Mesothelial cell of epicardium (in vitro differentiated cells): ENCODE measurements around the gene OLAH. TPM values are rescaled to one million over a fixed set of nuclear protein-coding genes. Genes with fewer than 3 reads are reported as not detected.

Experiments
- DNase-seq, 2 experiments: peaks; one replicate each; pipeline ENCODE4 v3.0.0; 2021; ENCODE audit warnings: low spot score in 2 of 2; ENCODE audit not compliant: unreplicated experiment in 2 of 2
- H3K27ac Mint-ChIP-seq: 2 replicates; pipeline ENCODE4 v1.8.0; 2021; ENCODE audit warnings: mixed read lengths
- H3K27me3 Mint-ChIP-seq: 2 replicates; pipeline ENCODE4 v1.8.0; 2021; ENCODE audit warnings: low read depth, mixed read lengths
- H3K36me3 Mint-ChIP-seq: 2 replicates; pipeline ENCODE4 v1.8.0; 2021; ENCODE audit warnings: mixed read lengths
- H3K4me1 Mint-ChIP-seq: 2 replicates; pipeline ENCODE4 v1.8.0; 2021; ENCODE audit warnings: mixed read lengths
- H3K4me3 Mint-ChIP-seq: 2 replicates; pipeline ENCODE4 v1.8.0; 2021; ENCODE audit warnings: mild to moderate bottlenecking, moderate library complexity, mixed read lengths
- H3K9me3 Mint-ChIP-seq: 2 replicates; pipeline ENCODE4 v1.8.0; 2021; ENCODE audit warnings: mixed read lengths
- CTCF ChIP-seq: fragments of 200-600 bp; sonication (generic); IDR thresholded peaks from one replicate; pipeline ENCODE4 v1.5.0; 2021; ENCODE audit warnings: antibody characterized with exemption; ENCODE audit not compliant: unreplicated experiment
- total RNA-seq: library from RNA; stranded (reverse); gene quantifications from 3 replicates; pipeline ENCODE4 v1.2.1, GENCODE V29; 2021

OLAH gene
- total RNA-seq, 1 donor from 2014 or later, result 0.54 TPM

GRCh38 chr10:15060638-15061037 is 16.9 kb downstream of the OLAH start:
- no peak for TF ChIP-seq CTCF

GRCh38 chr10:15067154-15067553 is 23.4 kb downstream of the OLAH start:
- Mint-ChIP-seq H3K9me3 (peaks cover 22% of the 10 kb centered on the region), H3K27me3 (peaks cover 2% of the 10 kb centered on the region), H3K36me3 (peaks cover 3% of the 10 kb centered on the region), H3K27ac (no peak overlapping the region), H3K4me1 (no peaks in the 10 kb centered on the region), H3K4me3 (no peak overlapping the region)
- no peak for DNase-seq
- TF ChIP-seq CTCF, result no peak

More at GRCh38 chr10:15060638-15061037, 16.9 kb downstream of the OLAH start:
- Mint-ChIP-seq H3K27me3 (peaks cover 6% of the 10 kb centered on the region), H3K4me3 (no peak overlapping the region), H3K4me1 (no peaks in the 10 kb centered on the region), H3K9me3 (peaks cover 24% of the 10 kb centered on the region), H3K36me3 (peaks cover 10% of the 10 kb centered on the region), H3K27ac (no peak overlapping the region)
- DNase-seq, result no peak

GRCh38 chr10:15068802-15069201 is 25.1 kb downstream of the OLAH start:
- TF ChIP-seq CTCF, result no peak
- Mint-ChIP-seq H3K4me1 (no peaks in the 10 kb centered on the region), H3K9me3 (peaks cover 34% of the 10 kb centered on the region), H3K36me3 (peaks cover 14% of the 10 kb centered on the region), H3K4me3 (no peak overlapping the region), H3K27ac (no peak overlapping the region), H3K27me3 (peaks cover 2% of the 10 kb centered on the region)
- no peak for DNase-seq

GRCh38 chr10:15069230-15069629 is 25.5 kb downstream of the OLAH start:
- Mint-ChIP-seq H3K27ac (no peak overlapping the region), H3K4me3 (no peak overlapping the region), H3K36me3 (peaks cover 13% of the 10 kb centered on the region), H3K27me3 (peaks cover under 1% of the 10 kb centered on the region), H3K4me1 (no peaks in the 10 kb centered on the region), H3K9me3 (peaks cover 33% of the 10 kb centered on the region)
- TF ChIP-seq CTCF, result no peak
- DNase-seq, result no peak

GRCh38 chr10:15072358-15072757 is 28.6 kb downstream of the OLAH start:
- no peaks in the 10 kb centered on the region for H3K27me3 Mint-ChIP-seq
- no peaks in the 10 kb centered on the region for H3K4me1 Mint-ChIP-seq
- DNase-seq, result no peak
- no peak for TF ChIP-seq CTCF
- H3K27ac Mint-ChIP-seq, result no peak overlapping the region
- H3K9me3 Mint-ChIP-seq, result peaks cover 22% of the 10 kb centered on the region
- H3K4me3 Mint-ChIP-seq, result no peak overlapping the region
- H3K36me3 Mint-ChIP-seq, result peaks cover 12% of the 10 kb centered on the region

GRCh38 chr10:15075421-15075820 is 31.7 kb downstream of the OLAH start:
- DNase-seq, result no peak
- peaks cover 12% of the 10 kb centered on the region for H3K36me3 Mint-ChIP-seq
- H3K4me3 Mint-ChIP-seq, result no peak overlapping the region
- no peak overlapping the region for H3K27ac Mint-ChIP-seq
- no peak for TF ChIP-seq CTCF
- H3K4me1 Mint-ChIP-seq, result no peaks in the 10 kb centered on the region
- H3K27me3 Mint-ChIP-seq, result no peaks in the 10 kb centered on the region
- H3K9me3 Mint-ChIP-seq, result peaks cover 13% of the 10 kb centered on the region
